Mesenchymal stem cell (in vitro differentiated cells and primary cell): Measurements from ENCODE around the gene SLC36A2. TPM values are rescaled to one million over a fixed set of nuclear protein-coding genes. Genes with fewer than 3 reads are reported as not detected.

Source experiments
- DNase-seq: peaks from one replicate; pipeline ENCODE4 v3.0.0-alpha.2; 2013
- H2AFZ ChIP-seq: one replicate; pipeline ENCODE4 v1.6.1; 2013; ENCODE audit warnings: low read depth, mild to moderate bottlenecking, control low read depth, inconsistent platforms, low read length, moderate library complexity
- H2AK5ac ChIP-seq: 2 replicates; pipeline ENCODE4 v1.6.1; 2013; ENCODE audit warnings: low read length, moderate library complexity, mild to moderate bottlenecking, inconsistent platforms; ENCODE audit not compliant: severe bottlenecking
- H2BK120ac ChIP-seq: one replicate; pipeline ENCODE4 v1.6.1; 2013; ENCODE audit warnings: low read depth, mild to moderate bottlenecking, inconsistent platforms, low read length, moderate library complexity
- H2BK12ac ChIP-seq, 2 experiments: one replicate each; pipeline ENCODE4 v1.6.1; 2013; ENCODE audit warnings: inconsistent platforms in 2 of 2, low read length in 2 of 2, mild to moderate bottlenecking in 2 of 2, moderate library complexity in 2 of 2, control low read depth in 1 of 2
- H2BK15ac ChIP-seq: one replicate; pipeline ENCODE4 v1.6.1; 2013; ENCODE audit warnings: mild to moderate bottlenecking, low read depth, inconsistent platforms; ENCODE audit not compliant: poor library complexity, severe bottlenecking
- H2BK5ac ChIP-seq: 2 replicates; pipeline ENCODE4 v1.6.1; 2013; ENCODE audit warnings: low read depth, mild to moderate bottlenecking, low read length, control low read depth, inconsistent platforms; ENCODE audit not compliant: poor library complexity, severe bottlenecking
- H3K14ac ChIP-seq, 2 experiments: one replicate each; pipeline ENCODE4 v1.6.1; 2013; ENCODE audit warnings: inconsistent platforms in 2 of 2, low read length in 2 of 2, control low read depth in 1 of 2, mild to moderate bottlenecking in 1 of 2, moderate library complexity in 1 of 2
- H3K18ac ChIP-seq, 2 experiments: one replicate each; pipeline ENCODE4 v1.6.1; 2013; ENCODE audit warnings: inconsistent platforms in 2 of 2, low read length in 2 of 2, control low read depth in 1 of 2, low read depth in 1 of 2, mild to moderate bottlenecking in 1 of 2
- H3K23ac ChIP-seq, 2 experiments: one replicate each; pipeline ENCODE4 v1.6.1; 2013; ENCODE audit warnings: inconsistent platforms in 2 of 2, low read length in 2 of 2, mild to moderate bottlenecking in 2 of 2, moderate library complexity in 2 of 2, control low read depth in 1 of 2
- H3K27ac ChIP-seq: 2 replicates; pipeline ENCODE4 v1.5.1; 2013; ENCODE audit warnings: mild to moderate bottlenecking, moderate library complexity, low read length, control low read depth, inconsistent platforms; ENCODE audit not compliant: poor library complexity, severe bottlenecking
- H3K27me3 ChIP-seq, 2 experiments: 2 replicates each; pipeline versions ENCODE4 v1.6.1 to v1.7.0; 2013; ENCODE audit warnings: low read length in 2 of 2, mild to moderate bottlenecking in 2 of 2, moderate library complexity in 2 of 2, control low read depth in 1 of 2, inconsistent platforms in 1 of 2; ENCODE audit not compliant: control insufficient read depth in 1 of 2, insufficient read depth in 1 of 2
- H3K36me3 ChIP-seq, 2 experiments: 2 replicates each; pipeline versions ENCODE4 v1.6.1 to v1.7.0; 2013; ENCODE audit warnings: low read length in 2 of 2, control low read depth in 1 of 2, inconsistent platforms in 1 of 2, low read depth in 1 of 2, mild to moderate bottlenecking in 1 of 2; ENCODE audit not compliant: insufficient read depth in 2 of 2, control insufficient read depth in 1 of 2
- H3K4ac ChIP-seq, 2 experiments: one replicate each; pipeline ENCODE4 v1.6.1; 2013; ENCODE audit warnings: inconsistent platforms in 2 of 2, low read length in 2 of 2, mild to moderate bottlenecking in 2 of 2, moderate library complexity in 2 of 2, control low read depth in 1 of 2, low read depth in 1 of 2
- H3K4me1 ChIP-seq: 2 replicates; pipeline ENCODE4 v1.6.1; 2013; ENCODE audit warnings: low read depth, low read length, control low read depth; ENCODE audit not compliant: control insufficient read depth, insufficient read depth
- H3K4me2 ChIP-seq: 2 replicates; pipeline ENCODE4 v1.6.1; 2013; ENCODE audit warnings: low read length, mild to moderate bottlenecking, inconsistent platforms; ENCODE audit not compliant: poor library complexity, severe bottlenecking
- H3K4me3 ChIP-seq, 2 experiments: 2 replicates each; pipeline versions ENCODE4 v1.5.1 to v1.7.0; 2013; ENCODE audit warnings: low read length in 2 of 2, mild to moderate bottlenecking in 2 of 2, control low read depth in 1 of 2, low read depth in 1 of 2; ENCODE audit not compliant: insufficient read depth in 1 of 2
- H3K79me1 ChIP-seq: replicated peaks from 2 replicates; pipeline ENCODE4 v1.6.1; 2013; ENCODE audit warnings: mild to moderate bottlenecking, control low read depth, low read length, inconsistent platforms; ENCODE audit not compliant: poor library complexity, severe bottlenecking
- H3K9ac ChIP-seq: 2 replicates; pipeline ENCODE4 v1.7.0; 2013; ENCODE audit warnings: mild to moderate bottlenecking, low read length, moderate library complexity
- H3K9me3 ChIP-seq: 2 replicates; pipeline ENCODE4 v1.7.0; 2013; ENCODE audit warnings: mild to moderate bottlenecking, low read length; ENCODE audit not compliant: control insufficient read depth
- H4K8ac ChIP-seq: one replicate; pipeline ENCODE4 v1.6.1; 2013; ENCODE audit warnings: inconsistent platforms, mild to moderate bottlenecking, low read length, moderate library complexity
- H4K91ac ChIP-seq: one replicate; pipeline ENCODE4 v1.6.1; 2013; ENCODE audit warnings: mild to moderate bottlenecking, low read length, inconsistent platforms
- WGBS: methylation state at CpG from one replicate; pipeline ENCODE4 v1.1.7; 2013; ENCODE audit warnings: mixed read lengths; 5-methylcytosine and 5-hydroxymethylcytosine counted together
- polyA plus RNA-seq, 2 experiments: library from polyadenylated mRNA; stranded (reverse); fragments of 200-250 nt; gene quantifications; one replicate each; pipeline ENCODE4 v1.2.3, GENCODE V29; 2013

Gene SLC36A2
- polyA plus RNA-seq (2013, experiment 1 of 2), result 0.01 TPM
- not detected for polyA plus RNA-seq (2013, experiment 2 of 2)

GRCh38 chr5:151347369-151347768 is at the start of gene SLC36A2:
TSS of gene SLC36A2 (minus strand) at chr5:151347559. CDS start at chr5:151347460, 99 bp downstream.
- H3K4me1 ChIP-seq, result no peaks in the 10 kb centered on the region
- H2BK15ac ChIP-seq, result no peak within 1 kb of the TSS
- H2BK5ac ChIP-seq, result no peak within 1 kb of the TSS
- H2BK12ac ChIP-seq, result no peak within 1 kb of the TSS
- H2AFZ ChIP-seq, result no peak within 1 kb of the TSS
- no peak within 1 kb of the TSS for H3K27ac ChIP-seq
- H3K4me2 ChIP-seq, result peak within 1 kb of the TSS; percentile 17
- H3K18ac ChIP-seq, result no peak within 1 kb of the TSS
- no peak within 1 kb of the TSS for H3K4ac ChIP-seq
- 76% methylated on average over 5 of the region's 8 CpGs for WGBS
- H3K23ac ChIP-seq, result no peak within 1 kb of the TSS
- H3K14ac ChIP-seq, result no peak within 1 kb of the TSS
- no peak within 1 kb of the TSS for H3K9ac ChIP-seq
- H4K8ac ChIP-seq, result no peak within 1 kb of the TSS
- H4K91ac ChIP-seq, result no peak within 1 kb of the TSS
- no peaks in the 10 kb centered on the region for H3K9me3 ChIP-seq
- no peak within 1 kb of the TSS for H3K4me3 ChIP-seq
- H3K36me3 ChIP-seq, result no peaks in the 10 kb centered on the region
- no peak for DNase-seq
- no peak within 1 kb of the TSS for H2BK120ac ChIP-seq
- H3K79me1 ChIP-seq, result no peaks in the 10 kb centered on the region
- no peak within 1 kb of the TSS for H2AK5ac ChIP-seq
- H3K27me3 ChIP-seq, result peaks cover 49 to 68% of the 10 kb centered on the region in 2 experiments

- no peak overlapping the region for H3K23ac ChIP-seq
- H3K27me3 ChIP-seq, result peaks cover 11 to 18% of the 10 kb centered on the region in 2 experiments
- H3K36me3 ChIP-seq, result no peaks in the 10 kb centered on the region
- no peak overlapping the region for H3K4ac ChIP-seq
- H2BK120ac ChIP-seq, result no peak overlapping the region
- H2AK5ac ChIP-seq, result no peak overlapping the region
- no peak overlapping the region for H3K18ac ChIP-seq
- 93% methylated on average over 2 of the region's 2 CpGs for WGBS
- no peak for DNase-seq
- H3K14ac ChIP-seq, result no peak overlapping the region
- H2AFZ ChIP-seq, result no peak overlapping the region
- H3K4me3 ChIP-seq, result no peak overlapping the region
- H2BK12ac ChIP-seq, result no peak overlapping the region
- no peaks in the 10 kb centered on the region for H3K9me3 ChIP-seq
- H2BK15ac ChIP-seq, result no peak overlapping the region
- H3K4me2 ChIP-seq, result no peak overlapping the region
- no peak overlapping the region for H2BK5ac ChIP-seq
- no peaks in the 10 kb centered on the region for H3K79me1 ChIP-seq
- no peaks in the 10 kb centered on the region for H3K4me1 ChIP-seq
- no peak overlapping the region for H3K27ac ChIP-seq
- H3K9ac ChIP-seq, result no peak overlapping the region
- H4K8ac ChIP-seq, result no peak overlapping the region
- H4K91ac ChIP-seq, result no peak overlapping the region
These were observed 41.6 kb upstream of the SLC36A2 start for GRCh38 chr5:151388960-151389359.

- H2BK120ac ChIP-seq, result no peak overlapping the region
- H2BK15ac ChIP-seq, result no peak overlapping the region
These were observed 36.7 kb upstream of the SLC36A2 start for GRCh38 chr5:151384106-151384505.

GRCh38 chr5:151383011-151383410 is 35.7 kb upstream of the SLC36A2 start:
- Histone ChIP-seq H3K18ac (no peak overlapping the region), H2AFZ (no peak overlapping the region), H4K8ac (no peak overlapping the region), H2AK5ac (no peak overlapping the region), H3K9me3 (no peaks in the 10 kb centered on the region), H2BK15ac (no peak overlapping the region), H4K91ac (no peak overlapping the region), H3K4ac (no peak overlapping the region), H3K23ac (no peak overlapping the region), H2BK12ac (no peak overlapping the region), H2BK120ac (no peak overlapping the region), H3K14ac (no peak overlapping the region), H3K36me3 (no peaks in the 10 kb centered on the region), H3K4me2 (no peak overlapping the region), H3K27me3 (peaks cover 11 to 18% of the 10 kb centered on the region in 2 experiments), H3K9ac (no peak overlapping the region), H3K4me3 (no peak overlapping the region), H3K4me1 (peaks cover 1% of the 10 kb centered on the region), H3K79me1 (no peaks in the 10 kb centered on the region), H3K27ac (no peak overlapping the region), H2BK5ac (no peak overlapping the region)
- WGBS, result 91% methylated on average over 8 of the region's 8 CpGs
- no peak for DNase-seq

More at GRCh38 chr5:151384106-151384505, 36.7 kb upstream of the SLC36A2 start:
- no peak overlapping the region for H3K4ac ChIP-seq
- no peaks in the 10 kb centered on the region for H3K36me3 ChIP-seq
- no peak overlapping the region for H3K4me2 ChIP-seq
- no peak overlapping the region for H3K27ac ChIP-seq
- no peak overlapping the region for H4K8ac ChIP-seq
- H3K4me3 ChIP-seq, result peak overlapping the region in 1 of 2 experiments; percentile 59
- H2BK5ac ChIP-seq, result no peak overlapping the region
- no peak overlapping the region for H3K23ac ChIP-seq
- no peak overlapping the region for H2AFZ ChIP-seq
- no peak overlapping the region for H3K18ac ChIP-seq
- no peak overlapping the region for H2BK12ac ChIP-seq
- H3K79me1 ChIP-seq, result no peaks in the 10 kb centered on the region
- WGBS, result 100% methylated on average over 1 of the region's 2 CpGs
- no peak overlapping the region for H3K14ac ChIP-seq
- no peak overlapping the region for H4K91ac ChIP-seq
- H3K27me3 ChIP-seq, result peaks cover 11 to 18% of the 10 kb centered on the region in 2 experiments
- peak overlapping the region; percentile 79 for H3K9ac ChIP-seq
- H3K4me1 ChIP-seq, result no peaks in the 10 kb centered on the region
- DNase-seq, result no peak
- no peaks in the 10 kb centered on the region for H3K9me3 ChIP-seq
- no peak overlapping the region for H2AK5ac ChIP-seq
